ENCODE results near the gene TRIM32.

TRIM32 gene

DNA sequence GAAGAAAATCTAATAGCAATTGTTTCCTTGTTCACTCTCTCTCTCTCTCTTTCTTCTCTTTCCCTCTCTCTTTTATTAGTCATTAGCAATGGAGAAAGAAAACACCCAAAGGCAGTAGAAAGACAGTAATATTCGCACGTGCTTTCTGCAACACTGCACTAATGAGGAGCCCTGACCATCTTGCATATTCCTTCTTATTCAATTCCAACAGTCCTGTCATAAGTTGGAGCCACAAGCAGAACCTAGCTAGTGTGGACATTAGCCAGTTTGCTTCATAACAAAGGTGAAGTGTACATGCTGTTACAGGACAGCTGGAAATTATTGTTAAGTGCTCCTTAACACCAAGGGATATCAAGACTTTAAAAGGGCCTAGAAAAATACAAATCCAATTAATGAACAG lies 63.4 kb downstream of the TRIM32 start:
- DNase-seq (ENCODE audit: low read depth in 1 of 2, low spot score in 1 of 2) = no peak

Data from activated CD4-positive, alpha-beta T cell treated with anti-CD3 and anti-CD28 coated beads, Interleukin-2, amount 50 U/mL, for 24 hours (primary cell).